Measurements from ENCODE around the gene GREB1L. TPM values are rescaled to one million over a fixed set of nuclear protein-coding genes. Genes with fewer than 3 reads are reported as not detected.

Gene GREB1L
- total and polyA plus RNA-seq, 2 of the 13 experiments (the other 11 are each of a cell fraction or from before 2014, with no cell fraction given), result 0.17 to 0.66 TPM

- Histone ChIP-seq H3K4me3 (replicated peaks in 1 of 3; ENCODE audit: insufficient read depth in 1 of 3, low read depth in 2 of 3, low read length in 3 of 3) (no peak overlapping the region), H3K36me3 (replicated peaks in 1 of 2; ENCODE audit: control insufficient read depth in 1 of 2, insufficient read depth in 2 of 2, low read length in 2 of 2) (no peaks in the 10 kb centered on the region), H3K79me2 (ENCODE audit: insufficient read depth, low read length) (no peaks in the 10 kb centered on the region), H3K27me3 (ENCODE audit: control insufficient read depth in 1 of 2, insufficient read depth in 2 of 2, low read length in 2 of 2) (no peaks in the 10 kb centered on the region; a peak in 1 of 5 replicates), H3K4me1 (ENCODE audit: insufficient read depth, low read length) (peaks cover 19% of the 10 kb centered on the region), H3K9ac (ENCODE audit: insufficient read depth, low read depth, low read length) (no peak overlapping the region), H3K4me2 (ENCODE audit: low read depth, low read length) (no peak overlapping the region), H3K27ac (ENCODE audit: extremely low read length, insufficient read depth, low read length) (no peak overlapping the region), H4K20me1 (ENCODE audit: insufficient read depth, low read length) (no peaks in the 10 kb centered on the region), H3K9me3 (ENCODE audit: low read length) (no peaks in the 10 kb centered on the region), H2AFZ (ENCODE audit: low read length) (no peak overlapping the region)
- TF ChIP-seq DR1 (CRISPR knock-in tag; IDR thresholded peaks at IDR 0.05) (no peak), ZBTB38 (CRISPR knock-in tag; IDR thresholded peaks at IDR 0.05) (no peak), ZHX1 (CRISPR knock-in tag; IDR thresholded peaks at IDR 0.05; ENCODE audit: low read depth) (no peak), XBP1 (CRISPR knock-in tag; IDR thresholded peaks at IDR 0.05) (no peak)
- TF ChIP-seq, protein P1, sequence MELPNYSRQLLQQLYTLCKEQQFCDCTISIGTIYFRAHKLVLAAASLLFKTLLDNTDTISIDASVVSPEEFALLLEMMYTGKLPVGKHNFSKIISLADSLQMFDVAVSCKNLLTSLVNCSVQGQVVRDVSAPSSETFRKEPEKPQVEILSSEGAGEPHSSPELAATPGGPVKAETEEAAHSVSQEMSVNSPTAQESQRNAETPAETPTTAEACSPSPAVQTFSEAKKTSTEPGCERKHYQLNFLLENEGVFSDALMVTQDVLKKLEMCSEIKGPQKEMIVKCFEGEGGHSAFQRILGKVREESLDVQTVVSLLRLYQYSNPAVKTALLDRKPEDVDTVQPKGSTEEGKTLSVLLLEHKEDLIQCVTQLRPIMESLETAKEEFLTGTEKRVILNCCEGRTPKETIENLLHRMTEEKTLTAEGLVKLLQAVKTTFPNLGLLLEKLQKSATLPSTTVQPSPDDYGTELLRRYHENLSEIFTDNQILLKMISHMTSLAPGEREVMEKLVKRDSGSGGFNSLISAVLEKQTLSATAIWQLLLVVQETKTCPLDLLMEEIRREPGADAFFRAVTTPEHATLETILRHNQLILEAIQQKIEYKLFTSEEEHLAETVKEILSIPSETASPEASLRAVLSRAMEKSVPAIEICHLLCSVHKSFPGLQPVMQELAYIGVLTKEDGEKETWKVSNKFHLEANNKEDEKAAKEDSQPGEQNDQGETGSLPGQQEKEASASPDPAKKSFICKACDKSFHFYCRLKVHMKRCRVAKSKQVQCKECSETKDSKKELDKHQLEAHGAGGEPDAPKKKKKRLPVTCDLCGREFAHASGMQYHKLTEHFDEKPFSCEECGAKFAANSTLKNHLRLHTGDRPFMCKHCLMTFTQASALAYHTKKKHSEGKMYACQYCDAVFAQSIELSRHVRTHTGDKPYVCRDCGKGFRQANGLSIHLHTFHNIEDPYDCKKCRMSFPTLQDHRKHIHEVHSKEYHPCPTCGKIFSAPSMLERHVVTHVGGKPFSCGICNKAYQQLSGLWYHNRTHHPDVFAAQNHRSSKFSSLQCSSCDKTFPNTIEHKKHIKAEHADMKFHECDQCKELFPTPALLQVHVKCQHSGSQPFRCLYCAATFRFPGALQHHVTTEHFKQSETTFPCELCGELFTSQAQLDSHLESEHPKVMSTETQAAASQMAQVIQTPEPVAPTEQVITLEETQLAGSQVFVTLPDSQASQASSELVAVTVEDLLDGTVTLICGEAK (IDR thresholded peaks at IDR 0.05), result no peak
- TF ChIP-seq, protein P1 (CRISPR knock-in tag; IDR thresholded peaks at IDR 0.05), result no peak
- TF ChIP-seq, protein P2, sequence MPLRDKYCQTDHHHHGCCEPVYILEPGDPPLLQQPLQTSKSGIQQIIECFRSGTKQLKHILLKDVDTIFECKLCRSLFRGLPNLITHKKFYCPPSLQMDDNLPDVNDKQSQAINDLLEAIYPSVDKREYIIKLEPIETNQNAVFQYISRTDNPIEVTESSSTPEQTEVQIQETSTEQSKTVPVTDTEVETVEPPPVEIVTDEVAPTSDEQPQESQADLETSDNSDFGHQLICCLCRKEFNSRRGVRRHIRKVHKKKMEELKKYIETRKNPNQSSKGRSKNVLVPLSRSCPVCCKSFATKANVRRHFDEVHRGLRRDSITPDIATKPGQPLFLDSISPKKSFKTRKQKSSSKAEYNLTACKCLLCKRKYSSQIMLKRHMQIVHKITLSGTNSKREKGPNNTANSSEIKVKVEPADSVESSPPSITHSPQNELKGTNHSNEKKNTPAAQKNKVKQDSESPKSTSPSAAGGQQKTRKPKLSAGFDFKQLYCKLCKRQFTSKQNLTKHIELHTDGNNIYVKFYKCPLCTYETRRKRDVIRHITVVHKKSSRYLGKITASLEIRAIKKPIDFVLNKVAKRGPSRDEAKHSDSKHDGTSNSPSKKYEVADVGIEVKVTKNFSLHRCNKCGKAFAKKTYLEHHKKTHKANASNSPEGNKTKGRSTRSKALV (CRISPR knock-in tag; IDR thresholded peaks at IDR 0.05), result no peak
- intact Hi-C loops (cut with micrococcal nuclease; ENCODE audit: unreplicated experiment), result no loop called here
- ChIA-PET CTCF (ENCODE audit: low intra/inter-chr PET ratio, low total read pairs) (no interaction called here), POLR2A (no interaction called here)
- BruUV-seq (replicated peaks), result no TSS peak
- FAIRE-seq, result no peak
- no peak for DNase-seq (ENCODE audit: low spot score)
- 35% methylated on average over 5 of the region's 5 CpGs for WGBS (ENCODE audit: low lambda C conversion rate)
- ATAC-seq, result no peak
- in situ Hi-C loops (cut with HindIII; ENCODE audit: extremely low pct_ligation_motif_present, low pct_unique_long_range_greater_than_20kb), result no loop called here
Observed at GRCh38 chr18:21483051-21483450, 241.0 kb downstream of the GREB1L start.

All from HepG2 (cell line).